PC-9 (cell line): ENCODE results near the gene CCNI2.

Source experiments
- CTCF ChIP-seq: fragments of 200-600 bp; sonication (generic); conservative IDR thresholded peaks from 2 replicates; pipeline ENCODE4 v1.6.1; 2017; ENCODE audit warnings: mixed run types, antibody characterized with exemption, mild to moderate bottlenecking, moderate library complexity
- EZH2 ChIP-seq: fragments of 200-600 bp; sonication (generic); IDR thresholded peaks from 2 replicates; pipeline ENCODE4 v1.8.0; 2017; ENCODE audit warnings: antibody characterized with exemption, low read depth

DNA sequence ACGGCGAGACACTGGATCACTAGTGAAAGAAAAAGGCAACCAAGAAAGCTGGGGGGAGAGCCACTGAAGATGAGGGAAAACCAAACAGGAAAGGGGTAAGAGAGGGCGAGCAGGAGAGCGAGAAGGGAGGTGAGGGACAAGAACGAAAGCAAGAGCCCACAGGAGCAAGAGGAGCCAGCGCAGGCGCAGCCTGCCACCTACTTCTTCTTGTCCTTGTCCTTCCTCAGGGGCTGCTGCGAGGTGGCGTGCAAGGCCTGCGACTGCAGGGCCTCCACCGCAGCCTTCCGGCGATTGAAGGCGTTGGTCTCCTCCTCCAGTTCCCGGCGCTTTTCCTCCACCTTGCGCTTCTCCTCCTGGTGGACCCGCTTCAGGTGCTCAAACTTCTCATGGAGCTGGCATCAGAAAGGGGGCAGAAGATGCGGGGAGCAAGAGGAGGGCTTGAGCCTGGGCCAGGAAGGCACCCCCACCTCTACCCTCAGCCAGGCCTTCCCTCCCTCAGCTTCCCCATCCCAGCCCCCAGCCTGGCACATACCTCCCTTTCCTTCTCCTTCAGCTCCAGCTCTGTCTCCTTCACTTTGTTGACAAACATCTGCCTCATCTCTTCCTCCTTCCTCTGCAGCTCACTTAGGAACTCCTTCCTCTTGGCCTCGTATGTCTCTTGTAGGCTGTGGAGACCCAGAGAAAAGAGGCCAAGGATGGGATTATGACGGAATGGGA lies 13.5 kb downstream of the CCNI2 start:
- TF ChIP-seq CTCF: no peak
- TF ChIP-seq EZH2: no peak
